Mucosa of descending colon (tissue), 3 donors: Measurements from ENCODE around the gene FAM50B. TPM values are rescaled to one million over a fixed set of nuclear protein-coding genes. Genes with fewer than 3 reads are reported as not detected.

Experiments
- ATAC-seq: fragments of 200-7000 bp; cut with Tn5 transposase; one replicate; pipeline ENCODE4 v1.9.1; 2020; ENCODE audit warnings: mild to moderate bottlenecking, moderate library complexity
- DNase-seq, 3 donors: peaks; one replicate each; pipeline ENCODE4 v3.0.0-alpha.2; 2020
- H3K36me3 ChIP-seq: fragments of 200-600 bp; one replicate; pipeline ENCODE4 v1.8.0; 2021; ENCODE audit warnings: low read depth, mild to moderate bottlenecking
- H3K4me1 ChIP-seq: fragments of 200-600 bp; one replicate; pipeline ENCODE4 v1.8.0; 2021; ENCODE audit warnings: low read depth, mild to moderate bottlenecking
- H3K4me3 ChIP-seq: fragments of 200-600 bp; one replicate; pipeline ENCODE4 v1.8.0; 2021; ENCODE audit warnings: mild to moderate bottlenecking
- H3K9me3 ChIP-seq: fragments of 200-600 bp; one replicate; pipeline ENCODE4 v1.8.0; 2021; ENCODE audit warnings: mild to moderate bottlenecking
- intact Hi-C, 2 donors: fragments of 100-400 bp; cut with DNase I in 1 of 2; cut with micrococcal nuclease in 1 of 2; formaldehyde crosslinking; loops; one replicate each; pipeline versions ENCODE4 v1.11.0 to v1.11.1; 2022; cut with DNase I, micrococcal nuclease
- total RNA-seq, 3 donors: library from RNA; stranded (reverse); fragmentation: NEBNext Ultra II Directional in 2 of 3; extraction: Animal tissue kit (Norgen Biotek cat#: 25700) in 2 of 3; gene quantifications; one replicate each; pipeline versions ENCODE4 v1.2.1 to v1.2.4, GENCODE V29; 2021 to 2023
- TF ChIP-seq, protein P1 (sequence below): fragments of 200-600 bp; IDR thresholded peaks from one replicate; pipeline ENCODE4 v1.8.0; 2022; ENCODE audit warnings: antibody characterized with exemption, mild to moderate bottlenecking
- donor health status: DM: no; HTN: no; CAD: no; lungs with moderate emphysema.
- donor health status: DM: no; HTN: no; CAD: no.
- donor health status: DM: no; HTN: yes; CAD: no.

FAM50B gene
- total RNA-seq, 3 donors from 2014 or later, result 3.2 to 14.2 (median 3.3) TPM

DNA sequence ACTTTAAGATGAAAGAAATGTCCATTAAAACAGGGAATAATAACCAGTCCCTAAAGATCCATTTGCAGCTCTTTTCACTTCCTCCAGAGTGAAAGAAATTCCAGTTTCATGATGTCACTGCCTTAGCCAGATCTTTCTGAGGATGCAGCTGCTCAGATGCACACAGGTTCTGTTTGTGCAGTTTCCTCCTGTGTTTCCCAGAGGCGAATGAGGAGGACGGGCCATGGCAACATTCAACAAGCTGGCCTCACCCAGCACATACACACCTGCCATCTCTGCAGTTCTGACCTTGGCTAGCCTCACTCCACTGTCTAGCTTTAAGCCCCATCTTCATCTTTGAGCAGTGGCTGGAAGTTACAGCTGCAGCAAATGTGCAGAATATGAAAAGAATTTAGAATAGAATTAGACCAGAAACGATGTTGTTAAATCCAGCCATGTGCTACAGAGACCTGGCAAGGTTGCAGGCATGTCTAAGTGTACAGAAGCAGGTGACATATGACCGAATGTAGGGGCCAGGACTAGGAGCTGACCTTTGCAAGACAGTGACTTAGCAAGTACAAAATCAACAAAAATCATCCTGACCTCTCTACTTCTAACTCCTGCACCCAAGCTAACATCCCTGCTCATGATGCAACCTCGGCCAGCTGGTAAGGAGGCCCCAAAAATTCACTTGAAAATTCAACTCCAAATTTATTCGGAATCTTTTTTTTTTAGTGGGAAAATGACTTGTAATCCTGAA, 35.0 kb downstream of the FAM50B start:
- H3K36me3 ChIP-seq, result no peaks in the 10 kb centered on the region
- no peaks in the 10 kb centered on the region for H3K9me3 ChIP-seq
- intact Hi-C loops, result no loop called here
- peak; percentile 52 for ATAC-seq
- H3K4me3 ChIP-seq, result no peak overlapping the region
- DNase-seq, result no peak
- TF ChIP-seq, protein P1, sequence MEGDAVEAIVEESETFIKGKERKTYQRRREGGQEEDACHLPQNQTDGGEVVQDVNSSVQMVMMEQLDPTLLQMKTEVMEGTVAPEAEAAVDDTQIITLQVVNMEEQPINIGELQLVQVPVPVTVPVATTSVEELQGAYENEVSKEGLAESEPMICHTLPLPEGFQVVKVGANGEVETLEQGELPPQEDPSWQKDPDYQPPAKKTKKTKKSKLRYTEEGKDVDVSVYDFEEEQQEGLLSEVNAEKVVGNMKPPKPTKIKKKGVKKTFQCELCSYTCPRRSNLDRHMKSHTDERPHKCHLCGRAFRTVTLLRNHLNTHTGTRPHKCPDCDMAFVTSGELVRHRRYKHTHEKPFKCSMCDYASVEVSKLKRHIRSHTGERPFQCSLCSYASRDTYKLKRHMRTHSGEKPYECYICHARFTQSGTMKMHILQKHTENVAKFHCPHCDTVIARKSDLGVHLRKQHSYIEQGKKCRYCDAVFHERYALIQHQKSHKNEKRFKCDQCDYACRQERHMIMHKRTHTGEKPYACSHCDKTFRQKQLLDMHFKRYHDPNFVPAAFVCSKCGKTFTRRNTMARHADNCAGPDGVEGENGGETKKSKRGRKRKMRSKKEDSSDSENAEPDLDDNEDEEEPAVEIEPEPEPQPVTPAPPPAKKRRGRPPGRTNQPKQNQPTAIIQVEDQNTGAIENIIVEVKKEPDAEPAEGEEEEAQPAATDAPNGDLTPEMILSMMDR, result no peak
- peaks cover 13% of the 10 kb centered on the region for H3K4me1 ChIP-seq

DNA sequence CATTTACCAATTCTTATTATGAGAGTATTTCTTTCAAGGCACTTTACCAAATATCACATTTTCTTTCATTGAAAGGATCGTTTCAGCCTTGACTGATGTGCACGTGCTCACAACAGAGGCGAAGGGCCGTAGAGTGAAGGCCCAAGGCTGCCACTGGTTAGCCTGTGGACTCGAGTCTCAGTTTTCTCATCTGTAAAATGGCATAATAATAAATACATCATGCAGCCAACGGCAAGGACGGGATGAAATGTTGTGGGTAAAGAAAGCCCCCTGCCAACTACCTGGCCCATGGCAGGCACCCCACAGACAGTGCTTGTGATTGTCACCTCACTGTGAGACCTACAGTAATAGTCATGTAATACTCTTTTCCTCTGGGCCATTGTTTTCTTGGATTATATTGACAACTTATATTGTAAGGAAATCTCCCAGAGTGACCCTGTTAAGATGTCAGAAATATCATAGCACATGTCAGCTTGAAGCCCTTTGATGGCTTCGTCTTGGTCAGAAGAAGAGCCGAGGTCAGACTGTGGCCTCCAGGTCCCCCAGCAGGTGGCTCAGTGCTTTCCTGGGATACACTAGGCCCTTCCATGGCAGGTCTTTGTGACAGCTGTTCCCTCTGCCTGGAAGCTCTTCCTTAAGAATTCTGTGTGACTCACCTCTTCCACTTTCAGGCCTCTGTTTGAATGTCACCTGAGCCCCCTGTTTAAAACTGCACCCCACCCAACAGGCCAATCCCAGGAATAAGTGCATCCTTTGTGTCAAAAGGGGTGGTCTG, 36.3 kb downstream of the FAM50B start:
- DNase-seq (peak in 1 of 3 donors; percentile 27), ATAC-seq (peak; percentile 42)
- no peak overlapping the region for H3K4me3 ChIP-seq
- H3K36me3 ChIP-seq, result no peaks in the 10 kb centered on the region
- no peaks in the 10 kb centered on the region for H3K9me3 ChIP-seq
- TF ChIP-seq, protein P1, result no peak
- intact Hi-C loops, result loop anchor here in 1 of 2 donors (5.0 kb wide), 1 partner anchor 143 kb away; no protein-coding TSS in a partner anchor
- H3K4me1 ChIP-seq, result peaks cover 13% of the 10 kb centered on the region

DNA sequence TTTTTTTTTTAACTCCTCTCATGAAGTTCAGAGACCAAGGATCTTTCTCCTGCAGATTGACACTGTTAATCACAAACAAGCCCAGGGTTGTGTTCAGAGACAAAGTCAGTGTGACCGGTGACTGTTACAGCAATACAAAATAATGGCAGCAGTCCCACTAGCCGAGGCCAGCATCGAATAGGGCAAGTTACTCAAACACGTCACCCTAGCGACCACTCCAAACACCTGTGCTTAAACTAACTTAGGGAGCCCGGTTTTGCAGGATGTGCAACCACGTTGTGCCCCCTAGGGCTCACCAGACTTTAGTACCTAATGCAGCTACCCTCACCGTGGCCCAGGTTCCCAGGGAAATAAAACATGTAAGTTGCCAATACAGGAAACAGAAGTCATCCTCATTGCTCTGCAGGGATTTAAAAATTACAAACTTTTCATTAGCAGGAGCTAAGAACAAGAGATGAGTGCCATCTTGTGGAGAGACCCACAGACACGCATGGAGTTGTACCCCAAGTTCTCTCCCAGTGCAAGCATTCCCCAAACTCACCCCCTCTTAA, 38.1 kb downstream of the FAM50B start:
- Histone ChIP-seq H3K4me3 (no peak overlapping the region), H3K4me1 (peaks cover 13% of the 10 kb centered on the region), H3K9me3 (no peaks in the 10 kb centered on the region), H3K36me3 (no peaks in the 10 kb centered on the region)
- TF ChIP-seq, protein P1, result no peak
- ATAC-seq (peak; percentile 21), DNase-seq (peak in 1 of 3 donors; percentile 30)
- intact Hi-C loops, result loop anchor here in 1 of 2 donors (5.0 kb wide), 1 partner anchor 145 kb away; no protein-coding TSS in a partner anchor

DNA sequence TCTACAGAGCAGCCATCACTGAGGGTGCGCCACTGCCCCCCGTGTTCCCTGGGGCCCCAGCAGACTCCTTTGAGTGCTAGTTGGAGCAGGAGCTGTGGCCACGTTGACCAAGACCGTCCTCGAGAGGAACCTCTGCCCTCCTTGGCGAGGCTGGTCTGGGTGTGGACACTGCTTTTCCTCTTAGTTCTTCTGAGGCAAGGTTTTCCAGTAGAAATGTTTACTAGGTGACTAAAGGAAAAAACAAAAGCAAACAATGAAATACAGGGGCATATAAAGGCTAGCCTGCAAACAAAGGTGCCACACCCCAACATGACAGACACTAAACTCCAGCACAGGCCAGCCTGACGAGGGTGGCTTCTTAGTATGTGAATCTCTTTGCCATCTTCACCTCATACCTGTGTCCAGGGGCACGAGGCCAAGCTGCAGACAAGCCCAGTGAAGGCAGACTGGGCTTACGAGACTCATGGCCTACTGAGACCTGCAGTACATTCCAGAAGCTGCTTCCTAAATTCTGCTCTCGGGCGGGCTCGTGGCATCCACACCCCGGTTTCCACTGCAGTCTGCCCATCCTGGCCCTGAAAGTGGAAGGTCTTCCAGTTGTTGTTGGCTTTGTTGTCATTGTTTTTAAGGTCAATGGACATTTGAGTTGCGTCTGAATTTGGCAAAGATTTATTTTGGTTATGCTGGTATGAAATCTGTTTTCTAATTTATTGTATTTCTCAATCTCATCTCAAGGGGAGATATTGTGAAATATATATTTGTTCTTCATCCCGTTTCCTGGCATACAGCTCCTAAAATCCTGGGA, 39.2 kb downstream of the FAM50B start:
- Histone ChIP-seq H3K4me1 (peaks cover 13% of the 10 kb centered on the region), H3K36me3 (no peaks in the 10 kb centered on the region), H3K9me3 (no peaks in the 10 kb centered on the region), H3K4me3 (no peak overlapping the region)
- ATAC-seq, result peak; percentile 86
- TF ChIP-seq, protein P1, result no peak
- DNase-seq, result peak in 2 of 3 donors; percentile 55 to 62
- intact Hi-C loops, result loop anchor here in 1 of 2 donors (5.0 kb wide), 1 partner anchor 146 kb away; no protein-coding TSS in a partner anchor

DNA sequence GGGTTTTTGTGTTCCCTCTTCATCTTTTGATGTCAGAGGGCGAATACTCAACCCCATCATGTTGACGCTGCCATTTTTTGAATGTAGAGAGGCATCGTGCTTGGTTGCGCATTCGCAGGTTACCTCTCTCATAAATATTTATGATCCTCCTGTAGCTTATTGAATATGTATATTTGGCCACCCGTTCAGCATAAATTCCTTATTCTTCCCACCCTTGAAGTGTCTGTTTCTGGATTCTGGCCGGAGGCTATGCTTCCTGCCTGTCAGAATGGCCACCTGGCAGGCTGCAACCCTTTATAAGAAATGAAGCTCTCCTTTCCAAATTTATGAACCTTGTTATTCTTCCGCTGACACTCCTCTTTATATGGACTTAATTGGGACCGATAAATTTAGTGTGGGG, 40.9 kb downstream of the FAM50B start:
- Histone ChIP-seq H3K36me3 (no peaks in the 10 kb centered on the region), H3K4me3 (no peak overlapping the region), H3K9me3 (no peaks in the 10 kb centered on the region), H3K4me1 (peaks cover 13% of the 10 kb centered on the region)
- intact Hi-C loops, result no loop called here
- TF ChIP-seq, protein P1, result no peak
- ATAC-seq, result no peak
- DNase-seq, result no peak
